Neural progenitor cell (in vitro differentiated cells): Measurements from ENCODE around the gene CDH9.

Experiments used
- CTCF ChIP-seq: fragments of 200-600 bp; sonication (generic); IDR thresholded peaks from 2 replicates; pipeline ENCODE4 v1.5.1; 2017; ENCODE audit warnings: antibody characterized with exemption, mild to moderate bottlenecking
- EZH2 ChIP-seq: fragments of 200-600 bp; sonication (generic); IDR thresholded peaks from 2 replicates; pipeline ENCODE4 v1.6.1; 2017; ENCODE audit warnings: antibody characterized with exemption, mild to moderate bottlenecking, moderate library complexity

GRCh38 chr5:26872337-26872736, 166.0 kb downstream of the CDH9 start:
- TF ChIP-seq CTCF (no peak), EZH2 (no peak)
